Endothelial cell of umbilical vein (primary cell): ENCODE results near the gene SNCA. TPM values are rescaled to one million over a fixed set of nuclear protein-coding genes. Genes with fewer than 3 reads are reported as not detected.

Experiments
- BruUV-seq: library from RNA; stranded (reverse); fragments of 400-500 nt; replicated peaks from 2 replicates; lab custom pipeline; 2021; lab: Mats Ljungman, UMichigan
- CTCF ChIA-PET: fragments of 300-600, 350-600 bp; sonication (Branson Sonifier 250); formaldehyde crosslinking; loops from one replicate; lab custom pipeline; 2021; ENCODE audit warnings: antibody characterized with exemption, inconsistent platforms; lab: Charles Lee
- POLR2A ChIA-PET: fragments of 300-600, 350-600 bp; sonication (Branson Sonifier 250); formaldehyde crosslinking; loops from one replicate; lab custom pipeline; 2021; ENCODE audit warnings: antibody characterized with exemption, inconsistent platforms; lab: Charles Lee
- DNase-seq: peaks from one replicate; pipeline ENCODE4 v3.0.0-alpha.2; 2011; ENCODE audit warnings: low read depth, low spot score
- FAIRE-seq: peaks from 2 replicates; lab custom pipeline; 2011; peaks lifted over from hg19 to GRCh38; lab: Jason Lieb, UNC
- H2AFZ ChIP-seq: 2 replicates; pipeline ENCODE4 v1.6.0; 2012; ENCODE audit warnings: low read depth, low read length, control low read depth, inconsistent platforms
- H3K27ac ChIP-seq: 2 replicates; pipeline ENCODE4 v1.5.1; 2011; ENCODE audit warnings: low read depth, mild to moderate bottlenecking, control low read depth, low read length, moderate library complexity; ENCODE audit not compliant: insufficient read depth
- H3K27me3 ChIP-seq, 2 experiments: 2 replicates each; pipeline versions ENCODE4 v1.6.0 to v1.6.1; 2011; ENCODE audit warnings: low read length in 2 of 2, mixed read lengths in 1 of 2; ENCODE audit not compliant: control insufficient read depth in 2 of 2, insufficient read depth in 2 of 2
- H3K36me3 ChIP-seq, 2 experiments: 2 replicates in 1 of 2; 3 replicates in 1 of 2; pipeline ENCODE4 v1.5.1; 2011; ENCODE audit warnings: low read length in 2 of 2, mild to moderate bottlenecking in 1 of 2, moderate library complexity in 1 of 2; ENCODE audit not compliant: control insufficient read depth in 2 of 2, insufficient read depth in 2 of 2; ENCODE audit errors: extremely low read depth in 1 of 2
- H3K4me1 ChIP-seq: 3 replicates; pipeline ENCODE4 v1.5.1; 2011; ENCODE audit warnings: mild to moderate bottlenecking, low read length; ENCODE audit not compliant: control insufficient read depth, insufficient read depth; ENCODE audit errors: extremely low read depth
- H3K4me2 ChIP-seq: 2 replicates; pipeline ENCODE4 v1.6.1; 2011; ENCODE audit warnings: low read length, control low read depth, mixed read lengths; ENCODE audit not compliant: insufficient read depth
- H3K4me3 ChIP-seq, 3 experiments: fragments of 200-600 bp in 1 of 3; sonication (generic), shearing (Covaris generic) in 1 of 3; replicated peaks in 1 of 3; 2 replicates each; pipeline ENCODE4 v1.5.1; 2011 to 2016; ENCODE audit warnings: control low read depth in 3 of 3, low read length in 3 of 3, mild to moderate bottlenecking in 2 of 3, inconsistent platforms in 1 of 3, low read depth in 1 of 3, moderate library complexity in 1 of 3; ENCODE audit not compliant: insufficient read depth in 1 of 3
- H3K79me2 ChIP-seq: 2 replicates; pipeline ENCODE4 v1.6.0; 2012; ENCODE audit warnings: low read length, inconsistent platforms; ENCODE audit not compliant: control insufficient read depth, insufficient read depth
- H3K9ac ChIP-seq: replicated peaks from 2 replicates; pipeline ENCODE3; 2011; ENCODE audit warnings: low read length, control low read depth; ENCODE audit not compliant: insufficient read depth; ENCODE audit errors: extremely low read depth
- H3K9me1 ChIP-seq: replicated peaks from 3 replicates; pipeline ENCODE4 v1.6.0; 2011; ENCODE audit warnings: mild to moderate bottlenecking, low read length; ENCODE audit not compliant: control insufficient read depth, insufficient read depth; ENCODE audit errors: extremely low read depth
- H3K9me3 ChIP-seq: replicated peaks from 2 replicates; pipeline ENCODE4 v1.5.1; 2012; ENCODE audit warnings: low read length, inconsistent platforms; ENCODE audit not compliant: control insufficient read depth, insufficient read depth
- H4K20me1 ChIP-seq: replicated peaks from 2 replicates; pipeline ENCODE3; 2011; ENCODE audit warnings: mild to moderate bottlenecking, low read length; ENCODE audit not compliant: control insufficient read depth, insufficient read depth; ENCODE audit errors: extremely low read depth
- EZH2 ChIP-seq: IDR thresholded peaks from 2 replicates; pipeline ENCODE4 v1.6.1; 2012; ENCODE audit warnings: borderline replicate concordance, low read depth, mild to moderate bottlenecking, moderate library complexity, low read length, inconsistent platforms; ENCODE audit not compliant: severe bottlenecking
- FOS ChIP-seq: IDR thresholded peaks from 2 replicates; pipeline ENCODE4 v1.6.1; 2011; ENCODE audit warnings: mild to moderate bottlenecking, low read length, moderate library complexity, borderline replicate concordance; ENCODE audit not compliant: insufficient read depth
- GATA2 ChIP-seq: IDR thresholded peaks from 2 replicates; pipeline ENCODE4 v1.7.0; 2011; ENCODE audit warnings: low read depth, mild to moderate bottlenecking, moderate library complexity, mixed read lengths, low read length; ENCODE audit not compliant: insufficient read length, insufficient read depth
- JUN ChIP-seq: IDR thresholded peaks from 2 replicates; pipeline ENCODE4 v1.6.1; 2011; ENCODE audit warnings: borderline replicate concordance, low read depth; ENCODE audit not compliant: insufficient read length, insufficient read depth
- MYC ChIP-seq: IDR thresholded peaks from one replicate; pipeline ENCODE4 v1.6.1; 2011; ENCODE audit warnings: mild to moderate bottlenecking, low read depth, low read length
- POLR2A ChIP-seq: IDR thresholded peaks from 2 replicates; pipeline ENCODE4 v1.6.1; 2012; ENCODE audit warnings: low read depth, mild to moderate bottlenecking, control low read depth, low read length
- POLR2AphosphoS5 ChIP-seq: IDR thresholded peaks from 2 replicates; pipeline ENCODE4 v1.6.1; 2012; ENCODE audit warnings: low read depth, mild to moderate bottlenecking, control low read depth, low read length, moderate library complexity; ENCODE audit not compliant: insufficient read depth
- dilution Hi-C: fragments of 300-500 bp; cut with MboI; formaldehyde crosslinking; loops from one replicate; pipeline ENCODE4 v1.15.0; 2019; ENCODE audit warnings: low sequenced_read_pairs; ENCODE audit not compliant: extremely low pct_ligation_motif_present
- intact Hi-C: fragments of 100-400 bp; cut with micrococcal nuclease; formaldehyde crosslinking; loops from one replicate; pipeline ENCODE4 v1.10.0; 2022
- polyA plus RNA-seq, 4 experiments: library from polyadenylated mRNA; depleted of rRNA in 3 of 4; stranded (reverse) in 3 of 4; unstranded in 1 of 4; fragments of >200 nt; gene quantifications; 2 replicates each; pipeline versions ENCODE4 v1.2.1 to v1.2.3, GENCODE V29; 2011 to 2012; ENCODE audit warnings: missing spikeins in 1 of 4
- total RNA-seq: library from RNA; stranded (reverse); gene quantifications from 2 replicates; pipeline ENCODE4 v1.2.3, GENCODE V29; 2021
- TF ChIP-seq, protein P1 (sequence below): IDR thresholded peaks from 2 replicates; pipeline ENCODE4 v1.6.1; 2011; ENCODE audit not compliant: insufficient read depth, insufficient read length
- TF ChIP-seq, protein P2 (sequence below), 2 donors: IDR thresholded peaks; 1 replicate in 1 of 2; 2 replicates in 1 of 2; pipeline ENCODE4 v1.5.1; 2011; ENCODE audit warnings: low read length in 2 of 2, mild to moderate bottlenecking in 2 of 2, moderate library complexity in 2 of 2, control low read depth in 1 of 2, inconsistent platforms in 1 of 2, low read depth in 1 of 2; ENCODE audit not compliant: insufficient read depth in 1 of 2; ENCODE audit errors: extremely low read depth in 1 of 2

Gene SNCA
- total and polyA plus RNA-seq, 2 donors (not counting 3 experiments of a cell fraction or from before 2014, with no cell fraction given): 76.8 to 116 TPM

DNA sequence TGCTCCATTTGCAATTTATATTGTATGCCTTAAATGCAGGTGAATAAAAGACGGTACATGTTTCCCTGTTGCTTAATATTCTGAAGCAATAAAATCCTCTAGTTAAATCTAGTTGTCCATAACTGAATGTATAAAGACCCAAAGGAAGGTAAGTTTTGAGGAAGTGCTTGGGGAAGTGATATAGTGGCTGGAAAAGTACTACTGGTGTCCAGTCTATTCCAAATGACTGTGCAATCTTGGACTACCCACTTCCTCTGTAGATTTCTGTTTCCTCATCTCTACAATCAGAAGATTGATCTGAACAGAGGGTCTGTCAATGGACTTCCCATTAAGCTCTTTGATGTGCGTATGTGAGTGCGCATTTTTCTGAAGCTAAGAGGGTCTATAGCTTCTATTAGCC is 17.0 kb downstream of the SNCA start:
- TF ChIP-seq EZH2 (no peak), GATA2 (no peak), FOS (no peak), JUN (no peak), MYC (no peak), POLR2AphosphoS5 (no peak), POLR2A (no peak)
- TF ChIP-seq, protein P1, sequence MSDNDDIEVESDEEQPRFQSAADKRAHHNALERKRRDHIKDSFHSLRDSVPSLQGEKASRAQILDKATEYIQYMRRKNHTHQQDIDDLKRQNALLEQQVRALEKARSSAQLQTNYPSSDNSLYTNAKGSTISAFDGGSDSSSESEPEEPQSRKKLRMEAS: no peak
- TF ChIP-seq, protein P2, sequence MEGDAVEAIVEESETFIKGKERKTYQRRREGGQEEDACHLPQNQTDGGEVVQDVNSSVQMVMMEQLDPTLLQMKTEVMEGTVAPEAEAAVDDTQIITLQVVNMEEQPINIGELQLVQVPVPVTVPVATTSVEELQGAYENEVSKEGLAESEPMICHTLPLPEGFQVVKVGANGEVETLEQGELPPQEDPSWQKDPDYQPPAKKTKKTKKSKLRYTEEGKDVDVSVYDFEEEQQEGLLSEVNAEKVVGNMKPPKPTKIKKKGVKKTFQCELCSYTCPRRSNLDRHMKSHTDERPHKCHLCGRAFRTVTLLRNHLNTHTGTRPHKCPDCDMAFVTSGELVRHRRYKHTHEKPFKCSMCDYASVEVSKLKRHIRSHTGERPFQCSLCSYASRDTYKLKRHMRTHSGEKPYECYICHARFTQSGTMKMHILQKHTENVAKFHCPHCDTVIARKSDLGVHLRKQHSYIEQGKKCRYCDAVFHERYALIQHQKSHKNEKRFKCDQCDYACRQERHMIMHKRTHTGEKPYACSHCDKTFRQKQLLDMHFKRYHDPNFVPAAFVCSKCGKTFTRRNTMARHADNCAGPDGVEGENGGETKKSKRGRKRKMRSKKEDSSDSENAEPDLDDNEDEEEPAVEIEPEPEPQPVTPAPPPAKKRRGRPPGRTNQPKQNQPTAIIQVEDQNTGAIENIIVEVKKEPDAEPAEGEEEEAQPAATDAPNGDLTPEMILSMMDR (IDR thresholded peaks at IDR 0.05; ENCODE audit: extremely low read depth in 1 of 2, insufficient read depth in 1 of 2, low read depth in 1 of 2, low read length in 2 of 2): no peak
- Histone ChIP-seq H3K9me1 (no peaks in the 10 kb centered on the region), H3K27me3 (no peaks in the 10 kb centered on the region), H3K27ac (no peak overlapping the region), H3K9ac (no peak overlapping the region), H2AFZ (no peak overlapping the region), H3K9me3 (no peaks in the 10 kb centered on the region), H3K79me2 (peaks cover 38% of the 10 kb centered on the region), H3K4me1 (peaks cover 15% of the 10 kb centered on the region), H3K4me2 (no peak overlapping the region), H3K4me3 (no peak overlapping the region), H3K36me3 (peaks cover 11 to 14% of the 10 kb centered on the region in 2 experiments), H4K20me1 (no peaks in the 10 kb centered on the region)
- intact Hi-C loops (loop anchor here (2.0 kb wide), 1 partner anchor 13 kb away; no protein-coding TSS in a partner anchor), dilution Hi-C loops (no loop called here)
- DNase-seq (no peak), FAIRE-seq (no peak)
- ChIA-PET CTCF (interaction anchor here (1.0 to 1.6 kb wide), 4 partner anchors 18 to 334 kb away, joined by 3 to 4 read pairs (median 3); no protein-coding TSS in a partner anchor), POLR2A (interaction anchor here (0.5 kb wide), 1 partner anchor 18 kb away, joined by 9 read pairs; no protein-coding TSS in a partner anchor)
- BruUV-seq: no TSS peak
